Neural progenitor cell (in vitro differentiated cells): Measurements from ENCODE around the gene KBTBD2.

Source experiments
- CTCF ChIP-seq: fragments of 200-600 bp; sonication (generic); IDR thresholded peaks from 2 replicates; pipeline ENCODE4 v1.5.1; 2017; ENCODE audit warnings: antibody characterized with exemption, mild to moderate bottlenecking
- EZH2 ChIP-seq: fragments of 200-600 bp; sonication (generic); IDR thresholded peaks from 2 replicates; pipeline ENCODE4 v1.6.1; 2017; ENCODE audit warnings: antibody characterized with exemption, mild to moderate bottlenecking, moderate library complexity
- EZH2phosphoT487 ChIP-seq: fragments of 200-600 bp; sonication (generic); IDR thresholded peaks from 2 replicates; pipeline ENCODE4 v1.6.1; 2017; ENCODE audit warnings: antibody characterized with exemption

GRCh38 chr7:32891043-32891799 lies at the start of gene KBTBD2:
- TF ChIP-seq EZH2 (no peak), CTCF (no peak), EZH2phosphoT487 (no peak)
